G401 (cell line): Measurements from ENCODE around the gene CNNM3. TPM values are rescaled to one million over a fixed set of nuclear protein-coding genes. Genes with fewer than 3 reads are reported as not detected.

Experiments
- DNase-seq: peaks from one replicate; pipeline ENCODE4 v3.0.0-alpha.2; 2015; ENCODE audit warnings: low spot score
- in situ Hi-C: cut with HindIII; loops from 2 replicates; pipeline ENCODE4 v1.10.0; 2016; ENCODE audit warnings: low sequenced_read_pairs, mixed read lengths
- total RNA-seq: library from RNA; depleted of rRNA; stranded (reverse); fragments of >200 nt; shearing (Covaris generic); gene quantifications from 2 replicates; pipeline ENCODE4 v1.2.3, GENCODE V29; 2014; rRNA removed

The CNNM3 gene
- total RNA-seq, 1 experiment from 2014 or later = 15.9 TPM

GRCh38 chr2:96883306-96883705 is 67.2 kb downstream of the CNNM3 start:
- in situ Hi-C loops = no loop called here
- no peak for DNase-seq

Other genes with a start within 250 kb of the CNNM3 start
- gene KANSL3, start 178.0 kb upstream of the CNNM3 start, total RNA-seq = 17.7 and 33.5 TPM in 2 replicates
- not detected in 2 replicates for gene FER1L5, start 173.5 kb upstream of the CNNM3 start, total RNA-seq
- gene LMAN2L, start 76.2 kb upstream of the CNNM3 start, total RNA-seq = 31.8 and 75.0 TPM in 2 replicates
- 6.2 and 7.6 TPM in 2 replicates for gene CNNM4, start 55.4 kb upstream of the CNNM3 start, total RNA-seq
- gene ANKRD23, start 27.8 kb downstream of the CNNM3 start, total RNA-seq = 2.2 and 3.5 TPM in 2 replicates
- 28.4 and 45.2 TPM in 2 replicates for gene ANKRD39, start 41.7 kb downstream of the CNNM3 start, total RNA-seq
- 37.9 and 40.6 TPM in 2 replicates for gene SEMA4C, start 53.8 kb downstream of the CNNM3 start, total RNA-seq
- gene FAM178B, start 170.3 kb downstream of the CNNM3 start, total RNA-seq = not detected in 2 replicates